GM10266 (cell line): Measurements from ENCODE around the gene IGF1R.

ENCODE experiments used
- DNase-seq: peaks from one replicate; pipeline ENCODE4 v3.0.0; 2012; ENCODE audit errors: extremely low spot score
- TF ChIP-seq, protein P1 (sequence below): IDR thresholded peaks from 2 replicates; pipeline ENCODE4 v1.5.1; 2012; ENCODE audit warnings: mild to moderate bottlenecking, low read depth; ENCODE audit not compliant: control insufficient read depth, insufficient read depth; ENCODE audit errors: missing control alignments

IGF1R gene

DNA sequence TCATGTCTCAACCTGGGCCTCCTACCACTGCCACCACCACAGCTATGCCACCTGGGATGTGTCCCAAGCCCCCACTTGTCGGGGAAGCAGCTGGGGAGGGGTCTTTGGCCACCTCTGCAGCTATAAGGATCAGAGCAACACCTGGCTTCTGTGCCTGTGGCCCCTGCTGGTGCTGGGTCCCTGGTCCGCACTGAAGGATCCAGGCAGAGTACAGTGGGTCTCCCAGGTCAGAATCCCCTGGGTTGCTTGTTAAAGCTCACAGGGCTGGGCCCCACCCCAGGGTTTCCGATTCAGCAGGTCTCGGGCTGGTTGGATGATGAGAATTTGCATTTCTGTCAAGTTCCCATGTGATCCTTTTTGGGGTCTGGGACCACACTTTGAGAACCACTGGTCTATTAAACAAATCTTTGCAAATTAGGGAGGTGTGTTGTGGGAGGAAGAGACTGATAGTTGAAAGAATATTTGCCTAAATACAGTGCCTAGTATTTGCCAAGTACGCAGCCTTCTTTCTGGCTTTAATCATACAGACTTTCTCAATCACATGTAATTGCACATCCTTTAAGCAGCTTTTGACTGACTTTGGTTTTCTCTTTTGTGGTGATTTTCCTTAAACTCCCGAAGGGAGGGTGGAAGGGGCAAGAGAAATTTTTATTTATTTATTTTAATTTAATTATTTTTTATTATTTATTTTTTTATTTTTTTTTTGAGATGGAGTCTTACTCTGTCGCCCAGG lies 127.3 kb downstream of the IGF1R start:
- TF ChIP-seq, protein P1, sequence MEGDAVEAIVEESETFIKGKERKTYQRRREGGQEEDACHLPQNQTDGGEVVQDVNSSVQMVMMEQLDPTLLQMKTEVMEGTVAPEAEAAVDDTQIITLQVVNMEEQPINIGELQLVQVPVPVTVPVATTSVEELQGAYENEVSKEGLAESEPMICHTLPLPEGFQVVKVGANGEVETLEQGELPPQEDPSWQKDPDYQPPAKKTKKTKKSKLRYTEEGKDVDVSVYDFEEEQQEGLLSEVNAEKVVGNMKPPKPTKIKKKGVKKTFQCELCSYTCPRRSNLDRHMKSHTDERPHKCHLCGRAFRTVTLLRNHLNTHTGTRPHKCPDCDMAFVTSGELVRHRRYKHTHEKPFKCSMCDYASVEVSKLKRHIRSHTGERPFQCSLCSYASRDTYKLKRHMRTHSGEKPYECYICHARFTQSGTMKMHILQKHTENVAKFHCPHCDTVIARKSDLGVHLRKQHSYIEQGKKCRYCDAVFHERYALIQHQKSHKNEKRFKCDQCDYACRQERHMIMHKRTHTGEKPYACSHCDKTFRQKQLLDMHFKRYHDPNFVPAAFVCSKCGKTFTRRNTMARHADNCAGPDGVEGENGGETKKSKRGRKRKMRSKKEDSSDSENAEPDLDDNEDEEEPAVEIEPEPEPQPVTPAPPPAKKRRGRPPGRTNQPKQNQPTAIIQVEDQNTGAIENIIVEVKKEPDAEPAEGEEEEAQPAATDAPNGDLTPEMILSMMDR = no peak
- DNase-seq = no peak

DNA sequence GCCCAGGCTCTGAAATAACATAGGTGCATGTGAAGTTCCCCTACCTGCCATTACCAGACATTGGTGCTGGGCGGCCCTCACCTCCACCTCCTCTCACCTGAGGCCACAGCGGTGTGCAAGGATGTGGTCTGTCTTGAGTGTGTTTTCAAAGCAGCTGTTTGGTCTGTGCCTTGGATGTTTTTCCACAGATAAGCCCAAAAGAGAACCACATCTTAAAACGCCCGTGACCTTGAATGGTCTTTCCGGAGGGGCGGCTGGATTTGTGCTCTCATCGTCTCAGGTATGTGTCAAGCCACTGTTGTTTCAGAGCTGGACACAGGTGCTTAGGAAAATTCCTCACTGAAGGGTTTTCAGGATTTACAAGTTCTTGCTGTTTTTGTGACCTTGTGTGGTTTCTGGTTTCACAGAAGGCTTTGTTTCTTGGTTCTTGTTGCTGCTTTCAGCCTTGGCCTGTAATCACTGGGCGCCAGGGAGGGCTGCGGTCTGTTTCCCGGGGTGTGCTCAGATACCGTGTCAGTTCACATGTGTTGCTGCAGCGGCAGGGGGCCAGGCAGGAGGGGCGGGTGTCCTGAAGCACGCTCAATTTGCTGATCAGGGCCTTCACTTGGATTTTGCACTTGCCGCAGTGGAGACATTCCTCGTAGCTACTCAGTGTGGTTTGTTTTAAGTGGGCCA lies 128.4 kb downstream of the IGF1R start:
- TF ChIP-seq, protein P1 = no peak
- peak; percentile 29 for DNase-seq

DNA sequence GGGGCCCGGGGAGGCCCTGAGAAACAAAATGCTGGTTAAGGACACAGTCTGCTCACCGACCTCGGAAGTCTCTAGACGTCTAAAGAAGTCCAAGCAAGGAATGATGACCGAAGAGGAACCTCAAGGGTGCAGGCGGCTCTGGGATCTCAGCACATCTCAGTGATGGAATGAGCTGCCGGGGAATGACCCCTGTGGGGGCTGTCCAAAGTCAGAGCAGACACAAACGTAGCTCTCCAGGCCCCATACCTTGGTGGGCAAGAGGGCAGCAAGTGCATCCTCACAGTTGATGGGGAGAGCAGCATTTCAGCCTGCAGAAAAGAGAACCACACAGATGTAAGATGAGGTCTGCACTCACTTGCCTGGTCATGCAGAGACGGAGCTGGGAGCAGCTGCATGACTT lies 129.1 kb downstream of the IGF1R start:
- DNase-seq = no peak

DNA sequence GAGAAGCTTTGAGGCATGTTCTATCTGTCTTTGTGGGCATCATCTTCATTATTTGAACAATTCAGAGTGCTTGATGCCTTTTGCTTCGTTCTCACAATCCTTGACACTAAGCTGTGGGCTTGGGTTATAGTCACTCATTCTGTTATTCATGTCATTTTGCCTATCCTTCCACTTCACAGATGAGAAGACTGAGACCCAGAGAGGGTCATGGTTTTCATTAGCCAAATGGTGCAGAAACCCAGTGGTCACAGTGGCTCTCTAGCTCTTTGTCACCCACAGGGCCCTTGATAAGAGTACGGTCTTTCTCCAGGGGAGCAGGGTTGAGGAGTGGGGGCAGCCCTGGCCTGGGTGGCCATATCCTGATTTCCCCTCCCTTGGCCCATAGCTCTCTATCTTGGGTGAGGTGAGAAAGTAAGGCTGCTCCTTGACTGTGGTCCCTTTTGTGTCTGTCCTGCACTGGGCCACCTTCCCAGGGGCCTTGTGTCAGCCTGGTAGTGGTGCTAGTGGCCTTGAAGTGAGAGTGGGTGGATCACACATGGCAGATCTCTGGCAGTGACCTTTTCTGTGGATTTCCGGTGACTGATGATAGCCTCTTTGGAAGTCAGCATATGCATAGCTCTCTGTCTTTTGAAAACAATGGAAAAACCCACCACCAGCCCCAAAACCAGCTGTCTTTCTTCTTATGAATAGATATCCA lies 130.1 kb downstream of the IGF1R start:
- no peak for DNase-seq
- TF ChIP-seq, protein P1 = no peak

More for the DNA sequence above, 129.1 kb downstream of the IGF1R start:
- TF ChIP-seq, protein P1 = no peak

DNA sequence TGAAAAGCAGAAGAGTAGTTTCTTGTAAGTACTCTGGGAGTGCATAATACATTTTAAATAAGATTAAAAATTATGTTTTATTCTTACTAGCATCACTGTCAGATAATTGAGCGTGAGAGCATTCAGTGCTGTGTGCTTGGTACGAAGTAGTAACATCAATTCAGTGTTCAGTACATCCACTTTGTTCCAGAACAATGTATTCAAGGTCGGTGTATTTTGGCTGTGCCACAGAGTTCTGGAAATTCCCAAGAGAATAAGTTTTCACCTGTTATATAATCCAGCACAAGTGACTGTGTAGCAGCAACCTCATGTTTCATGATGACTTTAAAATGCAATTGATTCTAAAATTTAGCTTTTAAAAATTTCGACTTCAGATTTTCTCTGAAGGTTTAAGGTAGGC lies 130.6 kb downstream of the IGF1R start:
- DNase-seq = no peak
- TF ChIP-seq, protein P1 = no peak

DNA sequence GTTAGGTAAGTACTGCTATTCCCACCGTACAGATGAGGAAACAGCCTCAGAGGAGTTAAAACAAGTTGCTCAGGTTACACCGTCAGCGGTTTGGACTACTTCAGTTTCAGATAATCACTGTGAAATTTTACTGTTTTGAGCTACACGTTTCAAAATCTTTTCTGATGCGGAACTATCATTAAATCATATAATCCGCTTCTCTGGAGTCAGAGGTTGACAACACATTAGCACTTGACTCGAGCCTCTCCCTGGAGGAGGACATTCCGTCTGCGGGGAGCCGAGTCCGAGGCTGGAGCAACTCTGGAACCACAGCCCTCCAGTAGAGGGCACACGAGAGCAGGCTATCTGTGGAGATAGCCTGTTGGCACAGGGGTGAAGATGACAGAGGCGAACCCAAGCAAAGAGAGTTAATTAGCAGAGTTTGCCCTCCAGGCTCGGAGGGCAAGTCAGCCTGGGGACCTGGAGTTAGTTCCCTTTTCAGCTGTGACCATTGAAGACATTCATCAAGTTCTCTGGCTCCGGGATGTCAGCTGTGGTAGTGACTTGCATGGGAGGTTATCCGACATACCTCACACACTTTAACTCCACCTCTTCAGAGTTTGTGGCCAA lies 131.2 kb downstream of the IGF1R start:
- peak; percentile 68 for DNase-seq
- TF ChIP-seq, protein P1 = peak; percentile 95

DNA sequence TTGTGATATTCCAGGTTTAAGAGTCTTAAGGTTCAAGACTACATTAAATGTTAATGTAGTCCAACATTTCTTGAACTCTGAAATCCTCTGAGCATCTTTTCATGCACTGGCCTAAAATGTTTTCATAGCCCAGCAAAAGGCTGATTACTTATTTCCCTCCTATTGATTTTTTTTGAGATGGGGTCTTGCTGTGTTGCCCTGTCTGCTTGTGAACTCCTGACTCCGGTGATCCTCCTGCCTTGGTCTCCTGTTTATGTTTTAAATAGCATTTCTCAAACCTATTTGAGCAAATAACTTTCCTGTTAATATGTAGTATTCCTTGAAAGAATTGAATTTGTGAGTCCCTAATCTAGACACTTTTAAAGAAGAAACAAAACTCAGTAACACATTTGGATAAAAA lies 133.5 kb downstream of the IGF1R start:
- no peak for DNase-seq
- TF ChIP-seq, protein P1 = no peak
